SK-N-SH treated with all-trans-retinoic acid at 6 μM for 48 hours (cell line): Measurements from ENCODE around the gene CPT1A.
"Not testable (repeated sequence)": the region's sequence is repeated elsewhere in the genome, so short reads cannot be mapped to it uniquely, and the experiment has no call there.

ENCODE experiments used
- ARNTL ChIP-seq: fragments of 450-650 bp; formaldehyde crosslinking; IDR thresholded peaks from 2 replicates; pipeline ENCODE4 v1.5.0; 2020; ENCODE audit warnings: low read depth, mild to moderate bottlenecking, moderate library complexity, borderline replicate concordance
- BACH2 ChIP-seq: fragments of 250-450 bp; sonication (Bioruptor Pico); IDR thresholded peaks from 2 replicates; pipeline ENCODE4 v1.9.0; 2021; ENCODE audit warnings: mild to moderate bottlenecking, borderline replicate concordance
- GLIS3 ChIP-seq: fragments of 250-450 bp; sonication (Bioruptor Pico); IDR thresholded peaks from 2 replicates; pipeline ENCODE4 v1.5.0; 2020; ENCODE audit warnings: mild to moderate bottlenecking, moderate library complexity
- ISL1 ChIP-seq: fragments of 250-450 bp; sonication (Bioruptor Pico); IDR thresholded peaks from 2 replicates; pipeline ENCODE4 v2.1.2; 2022; ENCODE audit warnings: mild to moderate bottlenecking, moderate library complexity
- POU6F1 ChIP-seq: fragments of 250-450 bp; sonication (Bioruptor Pico); IDR thresholded peaks from 2 replicates; pipeline ENCODE4 v1.8.0; 2021; ENCODE audit warnings: low read depth, mild to moderate bottlenecking, moderate library complexity, borderline replicate concordance
- SNAI2 ChIP-seq: fragments of 250-450 bp; sonication (Bioruptor Pico); IDR thresholded peaks from 2 replicates; pipeline ENCODE4 v1.5.0; 2020; ENCODE audit warnings: mild to moderate bottlenecking, moderate library complexity
- ZFP30 ChIP-seq: fragments of 450-650 bp; formaldehyde crosslinking; IDR thresholded peaks from 2 replicates; pipeline ENCODE4 v1.5.0; 2022; ENCODE audit warnings: mild to moderate bottlenecking, moderate library complexity
- ZNF8 ChIP-seq: fragments of 450-650 bp; formaldehyde crosslinking; IDR thresholded peaks from 2 replicates; pipeline ENCODE4 v1.5.0; 2020; ENCODE audit warnings: mild to moderate bottlenecking, moderate library complexity

GRCh38 chr11:68884827-68885226, 43.1 kb upstream of the CPT1A start:
- not testable (repeated sequence) for TF ChIP-seq ARNTL (CRISPR knock-in tag); SNAI2 (CRISPR knock-in tag); BACH2 (CRISPR knock-in tag); ISL1; ZFP30 (CRISPR knock-in tag); POU6F1; ZNF8 (CRISPR knock-in tag); GLIS3
